K562 treated with DMSO at 1 percent for 4 hours (cell line): Measurements from ENCODE around the gene ACADL. TPM values are rescaled to one million over a fixed set of nuclear protein-coding genes. Genes with fewer than 3 reads are reported as not detected.

Experiments
- total RNA-seq: library from RNA; unstranded; fragments of 300-600 nt; gene quantifications from 2 replicates; pipeline ENCODE4 v1.2.3, GENCODE V29; 2022; ENCODE audit not compliant: insufficient read depth

ACADL gene
- total RNA-seq: not detected in 2 replicates

GRCh38 chr2:210224941-210225672 is at the start of gene ACADL:
TSS of gene ACADL (minus strand) at chr2:210225447. CDS start at chr2:210225263, 184 bp downstream.

GRCh38 chr2:210171309-210172218 is 53.7 kb downstream of the ACADL start, which contains the start of gene KANSL1L:
TSS of gene KANSL1L (minus strand) at chr2:210171409. CDS start at chr2:210154582, 16,827 bp downstream.

Other genes starting within 250 kb of the ACADL start
- gene RPE, start 222.8 kb downstream of the ACADL start, total RNA-seq: 9.7 and 11.6 TPM in 2 replicates
- 2.0 and 4.1 TPM in 2 replicates for gene KANSL1L, start 54.0 kb downstream of the ACADL start, total RNA-seq
- not detected in 2 replicates for gene MYL1, start 89.7 kb upstream of the ACADL start, total RNA-seq